OCI-LY1 (cell line): Measurements from ENCODE around the gene TRIM51.
"Not testable (repeated sequence)": the region's sequence is repeated elsewhere in the genome, so short reads cannot be mapped to it uniquely, and the experiment has no call there.

ENCODE experiments used
- H2AFZ ChIP-seq: fragments of 200-600 bp; sonication (generic), shearing (Covaris generic); 2 replicates; pipeline ENCODE4 v1.6.0; 2014; ENCODE audit warnings: antibody characterized with exemption, mild to moderate bottlenecking, low read length
- H3F3A ChIP-seq: fragments of 200-600 bp; sonication (generic), shearing (Covaris generic); 2 replicates; pipeline ENCODE4 v1.6.0; 2014; ENCODE audit warnings: mild to moderate bottlenecking, antibody characterized with exemption, low read length, moderate library complexity; ENCODE audit not compliant: insufficient read depth
- H3K27ac ChIP-seq: fragments of 200-600 bp; sonication (generic); 2 replicates; pipeline ENCODE4 v1.5.1; 2014; ENCODE audit warnings: low read length, mixed run types, mild to moderate bottlenecking, low read depth; ENCODE audit not compliant: poor library complexity, severe bottlenecking
- H3K27me3 ChIP-seq: fragments of 200-600 bp; sonication (generic); 2 replicates; pipeline ENCODE4 v1.6.0; 2014; ENCODE audit warnings: antibody characterized with exemption, mild to moderate bottlenecking, low read length, moderate library complexity; ENCODE audit not compliant: insufficient read depth
- H3K36me3 ChIP-seq: fragments of 200-600 bp; sonication (generic); 2 replicates; pipeline ENCODE4 v1.6.1; 2014; ENCODE audit warnings: mild to moderate bottlenecking, antibody characterized with exemption, low read length, moderate library complexity, mixed read lengths; ENCODE audit not compliant: insufficient read depth
- H3K4me1 ChIP-seq: fragments of 200-600 bp; sonication (generic); 2 replicates; pipeline ENCODE4 v1.5.1; 2014; ENCODE audit warnings: mild to moderate bottlenecking, low read length, moderate library complexity; ENCODE audit not compliant: insufficient read depth, severe bottlenecking
- H3K4me2 ChIP-seq: fragments of 200-600 bp; sonication (generic), shearing (Covaris generic); 2 replicates; pipeline ENCODE4 v1.6.1; 2014; ENCODE audit warnings: low read length
- H3K4me3 ChIP-seq: fragments of 200-600 bp; sonication (generic); 2 replicates; pipeline ENCODE4 v1.5.1; 2014; ENCODE audit warnings: low read length, low read depth, mild to moderate bottlenecking, mixed read lengths; ENCODE audit not compliant: poor library complexity, severe bottlenecking
- H3K79me2 ChIP-seq: fragments of 200-600 bp; shearing (Covaris generic); 2 replicates; pipeline ENCODE4 v1.6.1; 2016; ENCODE audit warnings: mixed run types, low read length, mixed read lengths; ENCODE audit not compliant: insufficient read depth
- H3K9ac ChIP-seq: fragments of 200-600 bp; sonication (generic), shearing (Covaris generic); 2 replicates; pipeline ENCODE4 v1.6.1; 2014; ENCODE audit warnings: mild to moderate bottlenecking, low read length, mixed read lengths
- H3K9me2 ChIP-seq: fragments of 200-600 bp; sonication (generic), shearing (Covaris generic); 2 replicates; pipeline ENCODE4 v1.6.1; 2014; ENCODE audit warnings: low read depth, mild to moderate bottlenecking, low read length, mixed read lengths
- H3K9me3 ChIP-seq: fragments of 200-600 bp; shearing (Covaris generic); 2 replicates; pipeline ENCODE4 v1.6.1; 2014; ENCODE audit warnings: low read length, mixed read lengths
- H4K20me1 ChIP-seq: fragments of 200-600 bp; sonication (generic), shearing (Covaris generic); 2 replicates; pipeline ENCODE4 v1.6.0; 2016; ENCODE audit warnings: mild to moderate bottlenecking, low read length; ENCODE audit not compliant: insufficient read depth
- EZH2 ChIP-seq: fragments of 200-600 bp; sonication (generic), shearing (Covaris generic); IDR thresholded peaks from 2 replicates; pipeline ENCODE4 v1.8.0; 2017; ENCODE audit warnings: borderline replicate concordance, mixed run types, mild to moderate bottlenecking, antibody characterized with exemption, low read length, moderate library complexity, mixed read lengths
- TF ChIP-seq, protein P1 (sequence below): fragments of 200-600 bp; sonication (generic), shearing (Covaris generic); IDR thresholded peaks from 2 replicates; pipeline ENCODE4 v1.5.1; 2017; ENCODE audit warnings: mild to moderate bottlenecking, antibody characterized with exemption, low read length, moderate library complexity, mixed read lengths

Gene TRIM51, protein sequence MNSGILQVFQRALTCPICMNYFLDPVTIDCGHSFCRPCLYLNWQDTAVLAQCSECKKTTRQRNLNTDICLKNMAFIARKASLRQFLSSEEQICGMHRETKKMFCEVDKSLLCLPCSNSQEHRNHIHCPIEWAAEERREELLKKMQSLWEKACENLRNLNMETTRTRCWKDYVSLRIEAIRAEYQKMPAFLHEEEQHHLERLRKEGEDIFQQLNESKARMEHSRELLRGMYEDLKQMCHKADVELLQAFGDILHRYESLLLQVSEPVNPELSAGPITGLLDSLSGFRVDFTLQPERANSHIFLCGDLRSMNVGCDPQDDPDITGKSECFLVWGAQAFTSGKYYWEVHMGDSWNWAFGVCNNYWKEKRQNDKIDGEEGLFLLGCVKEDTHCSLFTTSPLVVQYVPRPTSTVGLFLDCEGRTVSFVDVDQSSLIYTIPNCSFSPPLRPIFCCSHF

DNA sequence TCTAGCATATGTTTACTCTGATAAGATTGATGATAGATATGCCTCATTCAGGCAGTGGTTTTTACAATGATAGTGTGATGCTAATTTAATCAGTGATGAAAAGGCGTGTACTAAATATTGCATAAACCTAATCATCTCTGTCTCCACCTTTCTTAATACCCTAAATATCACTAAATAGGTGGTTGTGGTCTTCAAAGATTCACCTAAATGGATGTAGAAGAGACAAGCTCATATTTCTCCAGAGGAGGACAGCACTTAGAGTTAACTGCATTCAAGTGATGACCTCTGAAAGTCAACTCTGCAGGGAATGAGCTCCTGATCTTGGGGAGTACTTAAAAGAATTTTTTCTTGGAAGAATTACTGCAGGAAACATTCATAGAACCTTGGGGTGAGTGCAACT, at the start of gene TRIM51:
Gene TRIM51 (plus strand): TSS at position 301 of the 400 bp plus-strand sequence. CDS start 2,132 bp downstream, outside the sequence.
- H3K9me2 ChIP-seq, H3K27me3 ChIP-seq, H3K79me2 ChIP-seq, H3K4me3 ChIP-seq, H3K9me3 ChIP-seq, H3K36me3 ChIP-seq, H3K4me2 ChIP-seq, H3F3A ChIP-seq, H3K4me1 ChIP-seq, H3K9ac ChIP-seq, H3K27ac ChIP-seq, H2AFZ ChIP-seq, H4K20me1 ChIP-seq: not testable (repeated sequence)

DNA sequence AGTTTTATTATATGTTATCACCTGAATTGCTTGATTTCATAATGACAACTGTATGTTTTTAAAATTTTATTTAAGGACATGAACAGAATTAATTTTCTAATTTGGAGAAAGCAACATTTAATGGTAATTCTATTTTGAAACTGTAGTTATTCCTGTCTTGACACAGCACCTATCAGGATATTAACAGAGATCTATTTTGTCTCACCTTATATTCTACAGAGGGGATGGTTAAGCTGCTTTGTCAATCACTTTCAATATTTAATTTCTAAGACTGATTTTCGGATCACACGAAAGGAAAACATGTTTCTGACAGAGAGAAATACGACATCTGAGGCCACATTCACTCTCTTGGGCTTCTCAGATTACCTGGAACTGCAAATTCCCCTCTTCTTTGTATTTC, 44.6 kb upstream of the TRIM51 start, which contains the start of gene OR5D16:
Gene OR5D16 (plus strand): TSS at position 301 of the 400 bp plus-strand sequence. CDS start 0 bp downstream, at position 301.
- Histone ChIP-seq H3K27ac (no peak within 1 kb of the TSS), H4K20me1 (no peaks in the 10 kb centered on the region), H3K9me3 (no peaks in the 10 kb centered on the region), H3K36me3 (no peaks in the 10 kb centered on the region), H3K4me2 (no peak within 1 kb of the TSS), H3K27me3 (no peaks in the 10 kb centered on the region), H3K9me2 (no peaks in the 10 kb centered on the region), H3K4me3 (no peak within 1 kb of the TSS), H3F3A (no peaks in the 10 kb centered on the region), H2AFZ (no peak within 1 kb of the TSS), H3K9ac (no peak within 1 kb of the TSS), H3K4me1 (no peaks in the 10 kb centered on the region), H3K79me2 (no peaks in the 10 kb centered on the region)
- TF ChIP-seq, protein P1, sequence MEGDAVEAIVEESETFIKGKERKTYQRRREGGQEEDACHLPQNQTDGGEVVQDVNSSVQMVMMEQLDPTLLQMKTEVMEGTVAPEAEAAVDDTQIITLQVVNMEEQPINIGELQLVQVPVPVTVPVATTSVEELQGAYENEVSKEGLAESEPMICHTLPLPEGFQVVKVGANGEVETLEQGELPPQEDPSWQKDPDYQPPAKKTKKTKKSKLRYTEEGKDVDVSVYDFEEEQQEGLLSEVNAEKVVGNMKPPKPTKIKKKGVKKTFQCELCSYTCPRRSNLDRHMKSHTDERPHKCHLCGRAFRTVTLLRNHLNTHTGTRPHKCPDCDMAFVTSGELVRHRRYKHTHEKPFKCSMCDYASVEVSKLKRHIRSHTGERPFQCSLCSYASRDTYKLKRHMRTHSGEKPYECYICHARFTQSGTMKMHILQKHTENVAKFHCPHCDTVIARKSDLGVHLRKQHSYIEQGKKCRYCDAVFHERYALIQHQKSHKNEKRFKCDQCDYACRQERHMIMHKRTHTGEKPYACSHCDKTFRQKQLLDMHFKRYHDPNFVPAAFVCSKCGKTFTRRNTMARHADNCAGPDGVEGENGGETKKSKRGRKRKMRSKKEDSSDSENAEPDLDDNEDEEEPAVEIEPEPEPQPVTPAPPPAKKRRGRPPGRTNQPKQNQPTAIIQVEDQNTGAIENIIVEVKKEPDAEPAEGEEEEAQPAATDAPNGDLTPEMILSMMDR: no peak

DNA sequence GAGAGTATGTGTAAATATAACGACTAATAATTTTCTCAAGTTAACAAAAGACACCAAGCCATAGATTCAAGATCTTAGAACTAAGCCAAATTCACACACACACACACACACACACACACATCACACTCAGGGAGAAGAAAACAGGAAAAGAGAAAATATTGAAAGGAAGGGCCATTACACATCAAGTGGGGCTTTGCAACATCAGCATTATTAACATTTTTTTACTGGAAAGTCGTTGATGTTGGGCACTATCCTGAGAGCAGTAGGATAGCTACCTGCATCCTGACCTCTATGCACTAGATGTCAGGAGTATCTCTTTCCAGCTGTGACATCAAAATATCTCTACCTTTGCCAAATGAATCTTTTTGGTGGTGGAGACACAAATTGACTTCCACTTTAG, 35.6 kb upstream of the TRIM51 start:
- Histone ChIP-seq H3K9me3 (no peaks in the 10 kb centered on the region), H3K4me2 (no peak overlapping the region), H3K27ac (no peak overlapping the region), H3K4me1 (no peaks in the 10 kb centered on the region), H3K9me2 (no peaks in the 10 kb centered on the region), H3K79me2 (no peaks in the 10 kb centered on the region), H3K4me3 (no peak overlapping the region), H3K36me3 (no peaks in the 10 kb centered on the region), H3K27me3 (no peaks in the 10 kb centered on the region), H3F3A (no peaks in the 10 kb centered on the region), H4K20me1 (no peaks in the 10 kb centered on the region), H3K9ac (no peak overlapping the region), H2AFZ (no peak overlapping the region)
- TF ChIP-seq, protein P1: no peak
- TF ChIP-seq EZH2: no peak

DNA sequence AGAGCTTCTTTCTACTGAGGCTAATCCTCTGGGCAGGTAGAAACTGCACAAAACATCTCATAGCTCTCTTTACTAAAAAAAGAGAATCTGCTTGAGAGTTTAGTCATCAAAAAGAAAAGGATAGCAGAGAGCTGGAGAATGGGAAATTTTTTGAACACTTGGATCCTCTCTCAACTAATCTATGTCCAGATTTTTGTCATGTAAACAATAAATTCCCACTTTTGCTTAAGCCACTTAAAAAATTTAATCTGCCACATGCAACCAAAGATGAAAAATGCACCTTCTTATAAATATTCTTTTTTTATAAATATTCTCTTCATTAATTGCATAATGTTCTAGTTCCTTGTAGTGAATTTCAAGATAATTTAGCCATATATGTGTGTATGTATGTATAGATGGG, 34.1 kb upstream of the TRIM51 start:
- Histone ChIP-seq H3K27me3 (no peaks in the 10 kb centered on the region), H3F3A (no peaks in the 10 kb centered on the region), H3K27ac (no peak overlapping the region), H3K4me3 (no peak overlapping the region), H2AFZ (no peak overlapping the region), H4K20me1 (no peaks in the 10 kb centered on the region), H3K4me2 (no peak overlapping the region), H3K4me1 (no peaks in the 10 kb centered on the region), H3K36me3 (no peaks in the 10 kb centered on the region), H3K9ac (no peak overlapping the region), H3K79me2 (no peaks in the 10 kb centered on the region), H3K9me2 (no peaks in the 10 kb centered on the region), H3K9me3 (no peaks in the 10 kb centered on the region)
- TF ChIP-seq EZH2: no peak
- TF ChIP-seq, protein P1: no peak
